A673 (cell line): ENCODE data around the gene CALM3.

Source experiments
- CTCF ChIP-seq: fragments of 300-800, 200-600 bp; sonication (generic); conservative IDR thresholded peaks from 2 replicates; pipeline ENCODE4 v1.5.1; 2017; ENCODE audit warnings: low read depth, mild to moderate bottlenecking, antibody characterized with exemption, low read length, moderate library complexity, mixed read lengths
- EZH2 ChIP-seq: fragments of 200-600 bp; sonication (generic); IDR thresholded peaks from 2 replicates; pipeline ENCODE4 v1.6.1; 2017; ENCODE audit warnings: borderline replicate concordance, low read depth, mild to moderate bottlenecking, mixed read lengths, antibody characterized with exemption, low read length; ENCODE audit not compliant: poor library complexity, severe bottlenecking

- no peak for TF ChIP-seq CTCF
- TF ChIP-seq EZH2: no peak
Observed at GRCh38 chr19:46644720-46645119, 43.6 kb downstream of the CALM3 start.
